ENCODE data around the gene RAB11FIP4. TPM values are rescaled to one million over a fixed set of nuclear protein-coding genes. Genes with fewer than 3 reads are reported as not detected.

Gene RAB11FIP4
- total RNA-seq, 3 donors from 2014 or later: 9.9 to 11.0 (median 10.8) TPM

- H3K9me3 Mint-ChIP-seq: no peaks in the 10 kb centered on the region
- no peak for DNase-seq
- no peaks in the 10 kb centered on the region for H3K27me3 Mint-ChIP-seq (ENCODE audit: low read depth)
- H3K4me1 Mint-ChIP-seq (ENCODE audit: low read depth): peaks cover 12% of the 10 kb centered on the region
- H3K4me3 Mint-ChIP-seq: no peak overlapping the region
- ATAC-seq: peak; percentile 89 to 90
- peaks cover 9% of the 10 kb centered on the region for H3K36me3 Mint-ChIP-seq (ENCODE audit: insufficient read depth)
Measured at GRCh38 chr17:31535581-31535981, 144.1 kb downstream of the RAB11FIP4 start.

- ATAC-seq (no peak), DNase-seq (no peak)
- H3K9me3 Mint-ChIP-seq: no peaks in the 10 kb centered on the region
- peaks cover 8% of the 10 kb centered on the region for H3K36me3 Mint-ChIP-seq (ENCODE audit: insufficient read depth)
- H3K27me3 Mint-ChIP-seq (ENCODE audit: low read depth): no peaks in the 10 kb centered on the region
- H3K4me1 Mint-ChIP-seq (ENCODE audit: low read depth): peaks cover 12% of the 10 kb centered on the region
- no peak overlapping the region for H3K4me3 Mint-ChIP-seq
Measured at GRCh38 chr17:31536451-31536850, 145.0 kb downstream of the RAB11FIP4 start.

- DNase-seq: no peak
- no peaks in the 10 kb centered on the region for H3K9me3 Mint-ChIP-seq
- H3K27me3 Mint-ChIP-seq (ENCODE audit: low read depth): no peaks in the 10 kb centered on the region
- H3K4me1 Mint-ChIP-seq (ENCODE audit: low read depth): peaks cover 12% of the 10 kb centered on the region
- no peak for ATAC-seq
- no peak overlapping the region for H3K4me3 Mint-ChIP-seq
- H3K36me3 Mint-ChIP-seq (ENCODE audit: insufficient read depth): peaks cover 4% of the 10 kb centered on the region
Measured at GRCh38 chr17:31537565-31538011, 146.1 kb downstream of the RAB11FIP4 start.

GRCh38 chr17:31538080-31538762 is 146.7 kb downstream of the RAB11FIP4 start:
- no peaks in the 10 kb centered on the region for H3K36me3 Mint-ChIP-seq (ENCODE audit: insufficient read depth)
- no peaks in the 10 kb centered on the region for H3K27me3 Mint-ChIP-seq (ENCODE audit: low read depth)
- H3K9me3 Mint-ChIP-seq: no peaks in the 10 kb centered on the region
- no peak overlapping the region for H3K4me3 Mint-ChIP-seq
- DNase-seq (no peak), ATAC-seq (no peak)
- H3K4me1 Mint-ChIP-seq (ENCODE audit: low read depth): peaks cover 10% of the 10 kb centered on the region

- H3K9me3 Mint-ChIP-seq: no peaks in the 10 kb centered on the region
- H3K4me3 Mint-ChIP-seq: no peak overlapping the region
- ATAC-seq: no peak
- no peak for DNase-seq
- peaks cover 2% of the 10 kb centered on the region for H3K4me1 Mint-ChIP-seq (ENCODE audit: low read depth)
- H3K36me3 Mint-ChIP-seq (ENCODE audit: insufficient read depth): no peaks in the 10 kb centered on the region
- H3K27me3 Mint-ChIP-seq (ENCODE audit: low read depth): no peaks in the 10 kb centered on the region
Measured at GRCh38 chr17:31540602-31541307, 149.3 kb downstream of the RAB11FIP4 start.

- peak in 1 of 2 donors; percentile 43 for ATAC-seq
- no peak for DNase-seq
- no peaks in the 10 kb centered on the region for H3K9me3 Mint-ChIP-seq
- H3K36me3 Mint-ChIP-seq (ENCODE audit: insufficient read depth): no peaks in the 10 kb centered on the region
- H3K4me3 Mint-ChIP-seq: no peak overlapping the region
- H3K27me3 Mint-ChIP-seq (ENCODE audit: low read depth): no peaks in the 10 kb centered on the region
- peaks cover 2% of the 10 kb centered on the region for H3K4me1 Mint-ChIP-seq (ENCODE audit: low read depth)
Measured at GRCh38 chr17:31541559-31541958, 150.1 kb downstream of the RAB11FIP4 start.

GRCh38 chr17:31544186-31544585 is 152.7 kb downstream of the RAB11FIP4 start:
- Mint-ChIP-seq H3K27me3 (ENCODE audit: low read depth) (no peaks in the 10 kb centered on the region), H3K36me3 (ENCODE audit: insufficient read depth) (no peaks in the 10 kb centered on the region), H3K4me3 (no peak overlapping the region), H3K4me1 (ENCODE audit: low read depth) (peaks cover 3% of the 10 kb centered on the region), H3K9me3 (no peaks in the 10 kb centered on the region)
- ATAC-seq: no peak
- no peak for DNase-seq

GRCh38 chr17:31546650-31547049 is 155.2 kb downstream of the RAB11FIP4 start:
- Mint-ChIP-seq H3K36me3 (ENCODE audit: insufficient read depth) (no peaks in the 10 kb centered on the region), H3K4me1 (ENCODE audit: low read depth) (peaks cover 11% of the 10 kb centered on the region), H3K9me3 (no peaks in the 10 kb centered on the region), H3K4me3 (no peak overlapping the region), H3K27me3 (ENCODE audit: low read depth) (no peaks in the 10 kb centered on the region)
- ATAC-seq (no peak), DNase-seq (no peak)

- Mint-ChIP-seq H3K9me3 (no peaks in the 10 kb centered on the region), H3K27me3 (ENCODE audit: low read depth) (no peaks in the 10 kb centered on the region), H3K4me3 (peak overlapping the region; percentile 90), H3K36me3 (ENCODE audit: insufficient read depth) (no peaks in the 10 kb centered on the region), H3K4me1 (ENCODE audit: low read depth) (peaks cover 11% of the 10 kb centered on the region)
- DNase-seq (no peak), ATAC-seq (no peak)
Measured at GRCh38 chr17:31548709-31549108, 157.2 kb downstream of the RAB11FIP4 start.

GRCh38 chr17:31549121-31549524 is 157.6 kb downstream of the RAB11FIP4 start:
- ATAC-seq (peak; percentile 13 to 19), DNase-seq (peak; percentile 15)
- no peaks in the 10 kb centered on the region for H3K36me3 Mint-ChIP-seq (ENCODE audit: insufficient read depth)
- no peaks in the 10 kb centered on the region for H3K27me3 Mint-ChIP-seq (ENCODE audit: low read depth)
- H3K9me3 Mint-ChIP-seq: no peaks in the 10 kb centered on the region
- H3K4me1 Mint-ChIP-seq (ENCODE audit: low read depth): peaks cover 11% of the 10 kb centered on the region
- peak overlapping the region; percentile 90 for H3K4me3 Mint-ChIP-seq

- DNase-seq (peak; percentile 97), ATAC-seq (peak; percentile 86)
Measured at GRCh38 chr17:31549525-31550388, 158.3 kb downstream of the RAB11FIP4 start.

GRCh38 chr17:31550389-31551056 is 159.0 kb downstream of the RAB11FIP4 start:
- no peak for ATAC-seq

More at GRCh38 chr17:31549525-31550388, 158.3 kb downstream of the RAB11FIP4 start:
- Mint-ChIP-seq H3K9me3 (no peaks in the 10 kb centered on the region), H3K36me3 (ENCODE audit: insufficient read depth) (no peaks in the 10 kb centered on the region), H3K4me1 (ENCODE audit: low read depth) (peaks cover 11% of the 10 kb centered on the region), H3K4me3 (peak overlapping the region; percentile 90), H3K27me3 (ENCODE audit: low read depth) (no peaks in the 10 kb centered on the region)

GRCh38 chr17:31552568-31552967 is 161.1 kb downstream of the RAB11FIP4 start:
- ATAC-seq (no peak), DNase-seq (no peak)
- H3K4me1 Mint-ChIP-seq (ENCODE audit: low read depth): peaks cover 11% of the 10 kb centered on the region
- H3K4me3 Mint-ChIP-seq: no peak overlapping the region
- no peaks in the 10 kb centered on the region for H3K36me3 Mint-ChIP-seq (ENCODE audit: insufficient read depth)
- no peaks in the 10 kb centered on the region for H3K27me3 Mint-ChIP-seq (ENCODE audit: low read depth)
- no peaks in the 10 kb centered on the region for H3K9me3 Mint-ChIP-seq

More at GRCh38 chr17:31550389-31551056, 159.0 kb downstream of the RAB11FIP4 start:
- H3K4me1 Mint-ChIP-seq (ENCODE audit: low read depth): peaks cover 11% of the 10 kb centered on the region
- no peaks in the 10 kb centered on the region for H3K36me3 Mint-ChIP-seq (ENCODE audit: insufficient read depth)
- DNase-seq: no peak
- peak overlapping the region; percentile 90 for H3K4me3 Mint-ChIP-seq
- no peaks in the 10 kb centered on the region for H3K27me3 Mint-ChIP-seq (ENCODE audit: low read depth)
- no peaks in the 10 kb centered on the region for H3K9me3 Mint-ChIP-seq

GRCh38 chr17:31553506-31553905 is 162.0 kb downstream of the RAB11FIP4 start:
- peaks cover 14% of the 10 kb centered on the region for H3K4me1 Mint-ChIP-seq (ENCODE audit: low read depth)
- ATAC-seq (no peak), DNase-seq (no peak)
- no peaks in the 10 kb centered on the region for H3K36me3 Mint-ChIP-seq (ENCODE audit: insufficient read depth)
- H3K27me3 Mint-ChIP-seq (ENCODE audit: low read depth): no peaks in the 10 kb centered on the region
- H3K4me3 Mint-ChIP-seq: no peak overlapping the region
- no peaks in the 10 kb centered on the region for H3K9me3 Mint-ChIP-seq

Data from activated T-cell treated with anti-CD3 and anti-CD28 coated beads, Interleukin-2, amount 50 U/mL, for 4 hours (primary cell).